Hepatocyte (in vitro differentiated cells): ENCODE data around the gene TCF12. TPM values are rescaled to one million over a fixed set of nuclear protein-coding genes. Genes with fewer than 3 reads are reported as not detected.
A peak's percentile ranks its signal among the peaks of the same experiment; 100 is the strongest.
"Not testable (repeated sequence)": the region's sequence is repeated elsewhere in the genome, so short reads cannot be mapped to it uniquely, and the experiment has no call there.

ENCODE experiments used
- DNase-seq: peaks from one replicate; pipeline ENCODE4 v3.0.0-alpha.2; 2016; ENCODE audit warnings: low spot score
- H2AFZ ChIP-seq: fragments of 200-600 bp; sonication (generic); 2 replicates; pipeline ENCODE4 v1.6.0; 2016; ENCODE audit warnings: antibody characterized with exemption, mild to moderate bottlenecking
- H3K27ac ChIP-seq: fragments of 200-600 bp; sonication (generic); 2 replicates; pipeline ENCODE4 v1.5.1; 2016; ENCODE audit warnings: mild to moderate bottlenecking
- H3K27me3 ChIP-seq: fragments of 200-600 bp; sonication (generic); 2 replicates; pipeline ENCODE4 v1.6.1; 2016
- H3K36me3 ChIP-seq: fragments of 200-600 bp; sonication (generic); replicated peaks from 2 replicates; pipeline ENCODE4 v1.5.1; 2016; ENCODE audit warnings: low read depth; ENCODE audit not compliant: insufficient read depth
- H3K4me1 ChIP-seq: fragments of 200-600 bp; sonication (generic); 2 replicates; pipeline ENCODE4 v1.5.1; 2016; ENCODE audit warnings: mild to moderate bottlenecking, moderate library complexity; ENCODE audit not compliant: insufficient read depth
- H3K4me2 ChIP-seq: fragments of 200-600 bp; sonication (generic); 2 replicates; pipeline ENCODE4 v1.6.0; 2016
- H3K4me3 ChIP-seq: fragments of 200-600 bp; sonication (generic); 2 replicates; pipeline ENCODE4 v1.5.1; 2016; ENCODE audit warnings: mild to moderate bottlenecking
- H3K79me2 ChIP-seq: fragments of 200-600 bp; sonication (generic); 2 replicates; pipeline ENCODE4 v1.6.0; 2017; ENCODE audit warnings: mild to moderate bottlenecking
- H3K9me2 ChIP-seq: fragments of 200-600 bp; sonication (generic); replicated peaks from 2 replicates; pipeline ENCODE4 v1.6.0; 2017; ENCODE audit warnings: mild to moderate bottlenecking; ENCODE audit not compliant: insufficient read depth
- H3K9me3 ChIP-seq: fragments of 200-600 bp; sonication (generic); 2 replicates; pipeline ENCODE4 v1.5.1; 2016; ENCODE audit warnings: low read depth, mild to moderate bottlenecking
- H4K20me1 ChIP-seq: fragments of 200-600 bp; sonication (generic); 2 replicates; pipeline ENCODE4 v1.6.0; 2016; ENCODE audit warnings: mild to moderate bottlenecking; ENCODE audit not compliant: insufficient read depth, poor library complexity, severe bottlenecking
- CTCF ChIP-seq: fragments of 200-600 bp; sonication (generic); IDR thresholded peaks from 2 replicates; pipeline ENCODE4 v1.5.1; 2016; ENCODE audit warnings: antibody characterized with exemption, mild to moderate bottlenecking; ENCODE audit not compliant: poor library complexity
- EZH2 ChIP-seq: fragments of 200-600 bp; sonication (generic); IDR thresholded peaks from 2 replicates; pipeline ENCODE4 v1.6.1; 2016; ENCODE audit warnings: antibody characterized with exemption, mild to moderate bottlenecking, borderline replicate concordance
- EZH2phosphoT487 ChIP-seq: fragments of 200-600 bp; sonication (generic); IDR thresholded peaks from one replicate; pipeline ENCODE4 v1.6.1; 2018; ENCODE audit warnings: antibody characterized with exemption, mild to moderate bottlenecking, low read depth, moderate library complexity; ENCODE audit not compliant: unreplicated experiment, severe bottlenecking
- WGBS: methylation state at CpG from one replicate; pipeline ENCODE4 v1.1.6; 2016; ENCODE audit warnings: low lambda C conversion rate; ENCODE audit errors: missing lambda C conversion rate; 5-methylcytosine and 5-hydroxymethylcytosine counted together
- polyA plus RNA-seq: library from polyadenylated mRNA; unstranded; fragments of >200 nt; fragmentation: Nextera tagmentation; extraction: Ambion mirVana; gene quantifications from 2 replicates; pipeline ENCODE4 v1.2.1, GENCODE V29; 2016
- total RNA-seq: library from RNA; depleted of rRNA; stranded (reverse); fragments of >200 nt; gene quantifications from 2 replicates; pipeline ENCODE4 v1.2.3, GENCODE V29; 2014

The TCF12 gene
- total and polyA plus RNA-seq, 2 experiments from 2014 or later, result 42.0 to 93.2 TPM

GRCh38 chr15:57012556-57012955 lies 94.1 kb downstream of the TCF12 start:
- peaks cover 3% of the 10 kb centered on the region for H3K4me1 ChIP-seq
- WGBS, result 92% methylated on average over 3 of the region's 3 CpGs
- H3K79me2 ChIP-seq, result peaks cover 92% of the 10 kb centered on the region
- H3K27ac ChIP-seq, result no peak overlapping the region
- no peaks in the 10 kb centered on the region for H3K9me3 ChIP-seq
- H4K20me1 ChIP-seq, result peaks cover 38% of the 10 kb centered on the region
- no peaks in the 10 kb centered on the region for H3K27me3 ChIP-seq
- no peak overlapping the region for H2AFZ ChIP-seq
- no peak for DNase-seq
- H3K36me3 ChIP-seq, result no peaks in the 10 kb centered on the region
- H3K4me3 ChIP-seq, result no peak overlapping the region
- no peak for TF ChIP-seq EZH2phosphoT487
- TF ChIP-seq EZH2, result no peak
- no peak for TF ChIP-seq CTCF
- H3K4me2 ChIP-seq, result no peak overlapping the region
- H3K9me2 ChIP-seq, result no peaks in the 10 kb centered on the region

GRCh38 chr15:57014896-57015295 lies 96.5 kb downstream of the TCF12 start:
- Histone ChIP-seq H4K20me1 (peaks cover 35% of the 10 kb centered on the region), H3K27ac (peak overlapping the region; percentile 76), H3K79me2 (peaks cover 94% of the 10 kb centered on the region)
- H3K9me2 ChIP-seq, H3K4me1 ChIP-seq, DNase-seq, H3K4me2 ChIP-seq, H3K9me3 ChIP-seq, H2AFZ ChIP-seq, H3K36me3 ChIP-seq, H3K4me3 ChIP-seq, H3K27me3 ChIP-seq: not testable (repeated sequence)
- WGBS, result 98% methylated on average over 5 of the region's 5 CpGs

GRCh38 chr15:57015360-57015759 lies 96.9 kb downstream of the TCF12 start:
- H2AFZ ChIP-seq, result no peak overlapping the region
- DNase-seq, result no peak
- no peaks in the 10 kb centered on the region for H3K36me3 ChIP-seq
- H4K20me1 ChIP-seq, result peaks cover 39% of the 10 kb centered on the region
- TF ChIP-seq EZH2 (no peak), CTCF (no peak), EZH2phosphoT487 (no peak)
- peak overlapping the region; percentile 76 for H3K27ac ChIP-seq
- no peaks in the 10 kb centered on the region for H3K9me3 ChIP-seq
- H3K4me2 ChIP-seq, result no peak overlapping the region
- peaks cover 94% of the 10 kb centered on the region for H3K79me2 ChIP-seq
- H3K9me2 ChIP-seq, result no peaks in the 10 kb centered on the region
- no peak overlapping the region for H3K4me3 ChIP-seq
- no peaks in the 10 kb centered on the region for H3K27me3 ChIP-seq
- peaks cover 4% of the 10 kb centered on the region for H3K4me1 ChIP-seq

- Histone ChIP-seq H3K4me1 (peaks cover 4% of the 10 kb centered on the region), H3K9me3 (no peaks in the 10 kb centered on the region), H3K79me2 (peaks cover 94% of the 10 kb centered on the region), H3K36me3 (no peaks in the 10 kb centered on the region), H3K9me2 (no peaks in the 10 kb centered on the region), H3K27ac (peak overlapping the region; percentile 76), H4K20me1 (peaks cover 39% of the 10 kb centered on the region), H3K4me2 (no peak overlapping the region), H2AFZ (no peak overlapping the region), H3K27me3 (no peaks in the 10 kb centered on the region), H3K4me3 (no peak overlapping the region)
- TF ChIP-seq EZH2phosphoT487 (no peak), EZH2 (no peak), CTCF (no peak)
- 47% methylated on average over 2 of the region's 2 CpGs for WGBS
- peak; percentile 34 for DNase-seq
Measured at GRCh38 chr15:57015897-57016296, 97.5 kb downstream of the TCF12 start.
